ENCODE measurements around the gene ZNFX1. TPM values are rescaled to one million over a fixed set of nuclear protein-coding genes. Genes with fewer than 3 reads are reported as not detected.
"Not testable (repeated sequence)": the region's sequence is repeated elsewhere in the genome, so short reads cannot be mapped to it uniquely, and the experiment has no call there.

ZNFX1 gene
- total RNA-seq, 1 donor from 2014 or later, result 36.4 TPM

- Mint-ChIP-seq H3K27me3 (ENCODE audit: low read depth) (peaks cover 48% of the 10 kb centered on the region), H3K4me1 (ENCODE audit: low read depth) (peaks cover 23% of the 10 kb centered on the region), H3K4me3 (ENCODE audit: unreplicated experiment) (peak overlapping the region; percentile 73)
Measured at GRCh38 chr20:49319208-49319809, 41.5 kb upstream of the ZNFX1 start.

GRCh38 chr20:49318430-49319207, 40.8 kb upstream of the ZNFX1 start:
- H3K4me3 Mint-ChIP-seq (ENCODE audit: unreplicated experiment), result peak overlapping the region; percentile 73
- peaks cover 5% of the 10 kb centered on the region for H3K36me3 Mint-ChIP-seq (ENCODE audit: low read depth)
- TF ChIP-seq CTCF (IDR thresholded peaks at IDR 0.05), result no peak
- no peak overlapping the region for H3K27ac Mint-ChIP-seq (ENCODE audit: unreplicated experiment)
- peaks cover 51% of the 10 kb centered on the region for H3K27me3 Mint-ChIP-seq (ENCODE audit: low read depth)
- peaks cover 18% of the 10 kb centered on the region for H3K4me1 Mint-ChIP-seq (ENCODE audit: low read depth)
- DNase-seq (ENCODE audit: low spot score), result no peak
- H3K9me3 Mint-ChIP-seq (ENCODE audit: low read depth), result peaks cover 6% of the 10 kb centered on the region

More at GRCh38 chr20:49319208-49319809, 41.5 kb upstream of the ZNFX1 start:
- Mint-ChIP-seq H3K27ac (ENCODE audit: unreplicated experiment) (no peak overlapping the region), H3K9me3 (ENCODE audit: low read depth) (peaks cover 6% of the 10 kb centered on the region), H3K36me3 (ENCODE audit: low read depth) (peaks cover 5% of the 10 kb centered on the region)
- no peak for TF ChIP-seq CTCF (IDR thresholded peaks at IDR 0.05)
- DNase-seq (ENCODE audit: low spot score), result no peak

- Mint-ChIP-seq H3K9me3 (ENCODE audit: low read depth) (peaks cover 6% of the 10 kb centered on the region), H3K27me3 (ENCODE audit: low read depth) (peaks cover 51% of the 10 kb centered on the region), H3K36me3 (ENCODE audit: low read depth) (peaks cover 5% of the 10 kb centered on the region), H3K4me3 (ENCODE audit: unreplicated experiment) (peak overlapping the region; percentile 36), H3K27ac (ENCODE audit: unreplicated experiment) (no peak overlapping the region), H3K4me1 (ENCODE audit: low read depth) (peaks cover 15% of the 10 kb centered on the region)
- DNase-seq (ENCODE audit: low spot score), result no peak
- TF ChIP-seq CTCF (IDR thresholded peaks at IDR 0.05), result no peak
Measured at GRCh38 chr20:49318091-49318429, 40.2 kb upstream of the ZNFX1 start.

- Mint-ChIP-seq H3K27me3 (ENCODE audit: low read depth) (peaks cover 55% of the 10 kb centered on the region), H3K4me3 (ENCODE audit: unreplicated experiment) (no peak overlapping the region), H3K4me1 (ENCODE audit: low read depth) (peaks cover 15% of the 10 kb centered on the region), H3K27ac (ENCODE audit: unreplicated experiment) (no peak overlapping the region), H3K9me3 (ENCODE audit: low read depth) (peaks cover 6% of the 10 kb centered on the region), H3K36me3 (ENCODE audit: low read depth) (peaks cover 5% of the 10 kb centered on the region)
- no peak for TF ChIP-seq CTCF (IDR thresholded peaks at IDR 0.05)
- DNase-seq (ENCODE audit: low spot score), result no peak
Measured at GRCh38 chr20:49316704-49317103, 38.8 kb upstream of the ZNFX1 start.

- DNase-seq (ENCODE audit: low spot score), result no peak
- peaks cover 48% of the 10 kb centered on the region for H3K27me3 Mint-ChIP-seq (ENCODE audit: low read depth)
- H3K4me3 Mint-ChIP-seq (ENCODE audit: unreplicated experiment), result no peak overlapping the region
- H3K9me3 Mint-ChIP-seq (ENCODE audit: low read depth), result peaks cover 12% of the 10 kb centered on the region
- peaks cover 11% of the 10 kb centered on the region for H3K4me1 Mint-ChIP-seq (ENCODE audit: low read depth)
- TF ChIP-seq CTCF (IDR thresholded peaks at IDR 0.05), result no peak
- peaks cover 7% of the 10 kb centered on the region for H3K36me3 Mint-ChIP-seq (ENCODE audit: low read depth)
- H3K27ac Mint-ChIP-seq (ENCODE audit: unreplicated experiment), result no peak overlapping the region
Measured at GRCh38 chr20:49315580-49315979, 37.7 kb upstream of the ZNFX1 start.

GRCh38 chr20:49314052-49314451, 36.2 kb upstream of the ZNFX1 start:
- not testable (repeated sequence) for H3K27ac Mint-ChIP-seq (ENCODE audit: unreplicated experiment); H3K36me3 Mint-ChIP-seq (ENCODE audit: low read depth); H3K4me3 Mint-ChIP-seq (ENCODE audit: unreplicated experiment); H3K4me1 Mint-ChIP-seq (ENCODE audit: low read depth); DNase-seq (ENCODE audit: low spot score)
- H3K27me3 Mint-ChIP-seq (ENCODE audit: low read depth), result peaks cover 42% of the 10 kb centered on the region
- peaks cover 15% of the 10 kb centered on the region for H3K9me3 Mint-ChIP-seq (ENCODE audit: low read depth)
